Motor neuron (in vitro differentiated cells): Measurements from ENCODE around the gene MAGI2. TPM values are rescaled to one million over a fixed set of nuclear protein-coding genes. Genes with fewer than 3 reads are reported as not detected.
A peak's percentile ranks its signal among the peaks of the same experiment; 100 is the strongest.

ENCODE experiments used
- ATAC-seq, 8 experiments: fragments of 200-7000 bp; cut with Tn5 transposase; replicated peaks in 6 of 8; 2 replicates each; pipeline ENCODE4 v1.8.0; 2021; ENCODE audit warnings: mild to moderate bottlenecking in 8 of 8, moderate library complexity in 8 of 8
- H3K27ac ChIP-seq, 2 donors: fragments of 250-450 bp; sonication (Bioruptor Pico); 2 replicates each; pipeline ENCODE4 v1.9.0; 2021; ENCODE audit warnings: antibody characterized with exemption in 2 of 2, mild to moderate bottlenecking in 2 of 2, moderate library complexity in 1 of 2
- H3K4me1 ChIP-seq, 2 donors: fragments of 250-450 bp; sonication (Bioruptor Pico); replicated peaks in 1 of 2; 2 replicates each; pipeline ENCODE4 v1.6.1; 2021; ENCODE audit warnings: antibody characterized with exemption in 2 of 2, mild to moderate bottlenecking in 2 of 2, moderate library complexity in 1 of 2
- H3K4me3 ChIP-seq, 5 donors: fragments of 250-450 bp; sonication (Bioruptor Pico); 2 replicates each; pipeline ENCODE4 v1.9.0; 2021; ENCODE audit warnings: antibody characterized with exemption in 5 of 5, mild to moderate bottlenecking in 5 of 5, moderate library complexity in 4 of 5
- WGBS, 10 experiments: fragments of 450-650 bp; shearing (Covaris generic); methylation state at CpG; one replicate each; pipeline ENCODE4 v1.0.0; 2022; 5-methylcytosine and 5-hydroxymethylcytosine counted together
- in situ Hi-C, 9 experiments: fragments of 400-800 bp; cut with MboI; loops; one replicate each; pipeline ENCODE4 v1.15.0; 2021; ENCODE audit warnings: low sequenced_read_pairs in 9 of 9, low pct_unique_long_range_greater_than_20kb in 2 of 9; ENCODE audit not compliant: unreplicated experiment in 9 of 9
- total RNA-seq, 8 experiments: library from RNA; unstranded; fragments of 300-600 nt; gene quantifications; 2 replicates each; pipeline versions ENCODE4 v1.2.3 to v1.2.4, GENCODE V29; 2022

The MAGI2 gene
- total RNA-seq, 8 experiments from 2014 or later: 8.8 to 81.9 (median 28.2) TPM

GRCh38 chr7:78118470-78118869 lies 1335.0 kb downstream of the MAGI2 start:
- no peak overlapping the region for H3K4me3 ChIP-seq
- in situ Hi-C loops: loop anchor here in 1 of 9 experiments (25.0 kb wide), 1 partner anchor 369 kb away; no protein-coding TSS in a partner anchor
- WGBS, 10 experiments: 0 to 83% (median 45%) methylated on average over 1 to 3 of the region's 3 CpGs
- H3K4me1 ChIP-seq: no peaks in the 10 kb centered on the region
- no peak for ATAC-seq
- no peak overlapping the region for H3K27ac ChIP-seq

- H3K27ac ChIP-seq: no peak overlapping the region
- in situ Hi-C loops: loop anchor here in 1 of 9 experiments (25.0 kb wide), 1 partner anchor 371 kb away; no protein-coding TSS in a partner anchor
- H3K4me3 ChIP-seq: no peak overlapping the region
- H3K4me1 ChIP-seq: peaks cover 8 to 9% of the 10 kb centered on the region in 2 donors
- ATAC-seq: no peak
Measured at GRCh38 chr7:78115876-78116275, 1337.6 kb downstream of the MAGI2 start.

- peaks cover 8 to 9% of the 10 kb centered on the region in 2 donors for H3K4me1 ChIP-seq
- no peak for ATAC-seq
- no peak overlapping the region for H3K27ac ChIP-seq
- 67 to 100% (median 96%) methylated on average over 1 of the region's 1 CpG; no CpG with 5 or more reads in 1 of the 10 experiments for WGBS, 10 experiments
- in situ Hi-C loops: loop anchor here in 1 of 9 experiments (25.0 kb wide), 1 partner anchor 372 kb away; no protein-coding TSS in a partner anchor
- no peak overlapping the region for H3K4me3 ChIP-seq
Measured at GRCh38 chr7:78114993-78115392, 1338.5 kb downstream of the MAGI2 start.

GRCh38 chr7:78112488-78112887 lies 1341.0 kb downstream of the MAGI2 start:
- H3K27ac ChIP-seq: no peak overlapping the region
- no peak overlapping the region for H3K4me3 ChIP-seq
- H3K4me1 ChIP-seq: peaks cover 8 to 9% of the 10 kb centered on the region in 2 donors
- ATAC-seq: no peak
- WGBS, 10 experiments: 53 to 100% (median 88%) methylated on average over 1 to 4 of the region's 5 CpGs; no CpG with 5 or more reads in 1 of the 10 experiments
- in situ Hi-C loops: loop anchor here in 1 of 9 experiments (25.0 kb wide), 1 partner anchor 375 kb away; no protein-coding TSS in a partner anchor

- in situ Hi-C loops: loop anchor here in 1 of 9 experiments (25.0 kb wide), 1 partner anchor 376 kb away; no protein-coding TSS in a partner anchor
- peak in 5 of 8 experiments; percentile 37 to 53 (median 39) for ATAC-seq
Measured at GRCh38 chr7:78111386-78111785, 1342.1 kb downstream of the MAGI2 start.

GRCh38 chr7:78103475-78103874 lies 1350.0 kb downstream of the MAGI2 start:
- H3K4me3 ChIP-seq: no peak overlapping the region
- ATAC-seq: peak in 3 of 8 experiments; percentile 81 to 94 (median 83)
- in situ Hi-C loops: loop anchor here in 1 of 9 experiments (25.0 kb wide), 1 partner anchor 384 kb away; no protein-coding TSS in a partner anchor
- no peak overlapping the region for H3K27ac ChIP-seq
- H3K4me1 ChIP-seq: peaks cover 0 to 19% of the 10 kb centered on the region in 2 donors
- 0 to 100% (median 79%) methylated on average over 1 to 4 of the region's 4 CpGs; no CpG with 5 or more reads in 1 of the 10 experiments for WGBS, 10 experiments

More at GRCh38 chr7:78111386-78111785, 1342.1 kb downstream of the MAGI2 start:
- Histone ChIP-seq H3K4me1 (peaks cover 8 to 9% of the 10 kb centered on the region in 2 donors), H3K4me3 (no peak overlapping the region), H3K27ac (no peak overlapping the region)
- WGBS, 10 experiments: 6 to 65% (median 23%) methylated on average over 2 to 3 of the region's 3 CpGs; no CpG with 5 or more reads in 1 of the 10 experiments

- no peak for ATAC-seq
- in situ Hi-C loops: loop anchor here in 1 of 9 experiments (25.0 kb wide), 1 partner anchor 386 kb away; no protein-coding TSS in a partner anchor
Measured at GRCh38 chr7:78101076-78101475, 1352.4 kb downstream of the MAGI2 start.

GRCh38 chr7:78099715-78100394 lies 1353.6 kb downstream of the MAGI2 start:
- WGBS, 10 experiments: 57 to 94% (median 78%) methylated on average over 1 to 2 of the region's 3 CpGs; no CpG with 5 or more reads in 4 of the 10 experiments
- in situ Hi-C loops: loop anchor here in 1 of 9 experiments (25.0 kb wide), 1 partner anchor 387 kb away; no protein-coding TSS in a partner anchor
- no peak overlapping the region for H3K4me3 ChIP-seq
- ATAC-seq: peak; percentile 56 to 83 (median 70)
- H3K27ac ChIP-seq: peak overlapping the region in 1 of 2 donors; percentile 59
- H3K4me1 ChIP-seq: peaks cover under 1 to 21% of the 10 kb centered on the region in 2 donors

More at GRCh38 chr7:78101076-78101475, 1352.4 kb downstream of the MAGI2 start:
- Histone ChIP-seq H3K4me1 (peaks cover 0 to 19% of the 10 kb centered on the region in 2 donors), H3K27ac (no peak overlapping the region), H3K4me3 (no peak overlapping the region)

- Histone ChIP-seq H3K4me1 (peaks cover 8 to 47% of the 10 kb centered on the region in 2 donors), H3K4me3 (no peak overlapping the region), H3K27ac (no peak overlapping the region)
- ATAC-seq: peak in 2 of 8 experiments; percentile 19 to 36
- in situ Hi-C loops: no loop called here
Measured at GRCh38 chr7:78095549-78095948, 1357.9 kb downstream of the MAGI2 start.

GRCh38 chr7:78092331-78092730 lies 1361.1 kb downstream of the MAGI2 start:
- Histone ChIP-seq H3K4me3 (no peak overlapping the region), H3K27ac (no peak overlapping the region), H3K4me1 (peaks cover 17 to 41% of the 10 kb centered on the region in 2 donors)
- in situ Hi-C loops: no loop called here
- WGBS, 10 experiments: 47 to 90% (median 78%) methylated on average over 1 to 3 of the region's 3 CpGs
- no peak for ATAC-seq

- no peak overlapping the region for H3K27ac ChIP-seq
- ATAC-seq: peak in 6 of 8 experiments; percentile 47 to 82 (median 56)
- peaks cover 17 to 41% of the 10 kb centered on the region in 2 donors for H3K4me1 ChIP-seq
- in situ Hi-C loops: no loop called here
- H3K4me3 ChIP-seq: no peak overlapping the region
Measured at GRCh38 chr7:78090616-78091015, 1362.9 kb downstream of the MAGI2 start.

GRCh38 chr7:78083476-78084120 lies 1369.9 kb downstream of the MAGI2 start:
- H3K4me3 ChIP-seq: no peak overlapping the region
- 55 to 100% (median 93%) methylated on average over 1 to 6 of the region's 6 CpGs for WGBS, 10 experiments
- peak in 3 of 8 experiments; percentile 41 to 57 (median 52) for ATAC-seq
- in situ Hi-C loops: no loop called here
- peaks cover 0 to 6% of the 10 kb centered on the region in 2 donors for H3K4me1 ChIP-seq
- H3K27ac ChIP-seq: no peak overlapping the region

- WGBS, 10 experiments: 20 to 100% (median 88%) methylated on average over 1 to 5 of the region's 5 CpGs
- Histone ChIP-seq H3K4me3 (no peak overlapping the region), H3K4me1 (peaks cover 0 to 6% of the 10 kb centered on the region in 2 donors), H3K27ac (no peak overlapping the region)
- in situ Hi-C loops: no loop called here
- ATAC-seq: no peak
Measured at GRCh38 chr7:78082556-78082955, 1370.9 kb downstream of the MAGI2 start.
